Limb (tissue), 2 donors: ENCODE data around the gene ANKFY1.

Experiments used
- DNase-seq, 2 donors: peaks; one replicate each; pipeline ENCODE4 v3.0.0-alpha.2; 2016; ENCODE audit errors: extremely low spot score in 2 of 2

Gene ANKFY1

GRCh38 chr17:4120332-4120731 is 143.4 kb downstream of the ANKFY1 start:
- no peak for DNase-seq

- no peak for DNase-seq
Measured at GRCh38 chr17:4119299-4119698, 144.5 kb downstream of the ANKFY1 start.

DNA sequence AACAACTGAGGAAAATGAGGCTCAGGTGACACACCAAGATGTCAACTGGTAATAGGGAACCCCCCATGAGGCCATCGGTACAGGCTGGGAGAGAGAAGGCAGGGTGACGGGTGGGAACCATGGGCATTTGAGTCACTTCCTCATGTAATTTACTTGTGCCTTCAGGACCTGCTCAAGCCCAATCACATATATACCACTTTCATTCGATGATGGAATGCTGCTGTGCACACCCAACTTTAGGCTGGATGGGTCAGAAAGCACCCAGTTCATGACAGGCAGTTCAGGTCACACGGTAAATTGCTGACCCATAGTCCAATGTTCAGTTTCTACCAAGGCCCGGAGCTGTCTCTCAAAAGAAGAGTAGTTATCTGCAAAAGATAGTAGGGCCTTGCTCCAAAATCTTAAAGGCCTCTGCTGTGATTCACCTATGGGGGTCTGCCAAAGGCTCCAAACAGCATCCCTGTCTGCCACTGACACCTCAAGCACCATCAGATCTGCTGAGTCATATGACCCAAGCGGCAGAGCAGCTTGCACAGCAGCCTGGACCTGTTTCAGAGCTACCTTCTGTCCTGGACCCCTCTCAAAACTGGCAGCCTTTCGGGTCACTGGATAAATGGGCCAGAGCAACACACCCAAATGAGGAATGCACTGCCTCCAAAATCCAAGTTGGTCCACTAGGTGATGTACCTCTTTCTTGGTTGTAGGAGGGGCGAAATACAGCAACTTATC is 145.6 kb downstream of the ANKFY1 start:
- DNase-seq = no peak

DNA sequence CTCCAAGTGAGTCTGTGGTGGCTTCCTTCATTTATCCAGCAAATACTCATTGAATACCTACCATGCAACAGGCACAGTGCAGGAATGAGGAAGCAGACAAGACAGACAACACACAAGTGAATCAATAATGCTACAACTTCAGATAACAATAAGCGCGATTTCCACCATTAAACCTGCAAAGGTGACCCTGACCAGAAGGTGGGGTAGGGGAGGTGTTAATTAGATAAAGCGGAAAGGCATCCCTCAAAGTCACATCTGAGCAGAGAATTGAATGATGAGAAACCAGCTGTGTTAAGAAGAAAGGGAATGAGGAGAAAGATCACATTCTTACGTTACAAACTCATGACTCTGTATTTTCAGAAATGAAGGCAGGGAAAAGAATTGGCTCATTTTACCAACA is 147.3 kb downstream of the ANKFY1 start:
- DNase-seq = no peak
